Left lung (tissue), 10 donors: ENCODE results near the gene AEBP1. TPM values are rescaled to one million over a fixed set of nuclear protein-coding genes. Genes with fewer than 3 reads are reported as not detected.
A peak's percentile ranks its signal among the peaks of the same experiment; 100 is the strongest.

ENCODE experiments used
- ATAC-seq: fragments of 200-7000 bp; cut with Tn5 transposase; one replicate; pipeline ENCODE4 v1.9.1; 2020; ENCODE audit warnings: moderate library complexity
- DNase-seq, 4 donors: peaks; one replicate each; pipeline ENCODE4 v3.0.0-alpha.2; 2013 to 2020
- H3K27ac ChIP-seq, 2 donors: fragments of 200-600 bp; sonication (generic) in 1 of 2; one replicate each; pipeline versions ENCODE4 v1.5.0 to v1.8.0; 2020 to 2021
- H3K27me3 ChIP-seq, 2 donors: fragments of 200-600 bp; sonication (generic) in 1 of 2; one replicate each; pipeline versions ENCODE4 v1.5.0 to v1.8.0; 2020 to 2021
- H3K36me3 ChIP-seq, 2 donors: fragments of 200-600 bp; sonication (generic) in 1 of 2; one replicate each; pipeline versions ENCODE4 v1.5.0 to v1.8.0; 2020 to 2021
- H3K4me1 ChIP-seq, 2 donors: fragments of 200-600 bp; one replicate each; pipeline ENCODE4 v1.8.0; 2021
- H3K4me3 ChIP-seq, 2 donors: fragments of 200-600 bp; sonication (generic) in 1 of 2; one replicate each; pipeline versions ENCODE4 v1.5.0 to v1.8.0; 2020 to 2021; ENCODE audit warnings: mild to moderate bottlenecking in 1 of 2
- H3K9me3 ChIP-seq, 2 donors: fragments of 200-600 bp; sonication (generic) in 1 of 2; one replicate each; pipeline versions ENCODE4 v1.5.0 to v1.8.0; 2020 to 2021
- CTCF ChIP-seq, 2 donors: fragments of 200-600 bp; sonication (generic) in 1 of 2; IDR thresholded peaks; one replicate each; pipeline versions ENCODE4 v1.5.0 to v1.8.0; 2021; ENCODE audit warnings: antibody characterized with exemption in 2 of 2
- intact Hi-C, 2 donors: fragments of 100-400 bp; cut with DNase I; formaldehyde crosslinking; loops; one replicate each; pipeline versions ENCODE4 v1.11.2 to v1.14.2; 2022
- polyA plus RNA-seq, 6 donors: library from polyadenylated mRNA; unstranded; fragments of 120-200 nt; gene quantifications; one replicate each; pipeline ENCODE4 v1.2.1, GENCODE V29; 2013; ENCODE audit not compliant: insufficient read length in 6 of 6
- total RNA-seq, 2 donors: library from RNA; stranded (reverse); fragmentation: NEBNext Ultra II Directional; extraction: Animal tissue kit (Norgen Biotek cat#: 25700); gene quantifications; one replicate each; pipeline ENCODE4 v1.2.1, GENCODE V29; 2021
- donor health status: DM: no; HTN: yes; CAD: no.
- donor health status: DM: no; HTN: no; CAD: no.

Gene AEBP1
- total and polyA plus RNA-seq, 8 donors, result 53.6 to 195 (median 64.7) TPM

GRCh38 chr7:44098092-44099068, 5.8 kb upstream of the AEBP1 start:
- H3K9me3 ChIP-seq, result no peaks in the 10 kb centered on the region
- H3K4me1 ChIP-seq, result peaks cover 3 to 4% of the 10 kb centered on the region in 2 donors
- no peak for ATAC-seq
- no peak for TF ChIP-seq CTCF (IDR thresholded peaks at IDR 0.05)
- DNase-seq, result no peak
- intact Hi-C loops, result no loop called here
- no peak overlapping the region for H3K27ac ChIP-seq
- peaks cover 0 to 10% of the 10 kb centered on the region in 2 donors for H3K27me3 ChIP-seq
- no peaks in the 10 kb centered on the region for H3K36me3 ChIP-seq
- no peak overlapping the region for H3K4me3 ChIP-seq

- Histone ChIP-seq H3K36me3 (no peaks in the 10 kb centered on the region), H3K27ac (peak overlapping the region in 1 of 2 donors; percentile 84), H3K4me1 (peaks cover 4 to 5% of the 10 kb centered on the region in 2 donors), H3K9me3 (no peaks in the 10 kb centered on the region), H3K4me3 (no peak overlapping the region), H3K27me3 (peaks cover 0 to 22% of the 10 kb centered on the region in 2 donors)
- TF ChIP-seq CTCF (IDR thresholded peaks at IDR 0.05), result no peak
- intact Hi-C loops, result no loop called here
- ATAC-seq, result no peak
- no peak for DNase-seq
Measured at GRCh38 chr7:44099669-44100068, 4.5 kb upstream of the AEBP1 start.

- DNase-seq (peak in 1 of 4 donors; percentile 47), ATAC-seq (peak; percentile 43)
- Histone ChIP-seq H3K9me3 (no peaks in the 10 kb centered on the region), H3K4me3 (no peak overlapping the region), H3K4me1 (peaks cover 0 to 7% of the 10 kb centered on the region in 2 donors), H3K36me3 (no peaks in the 10 kb centered on the region), H3K27ac (peak overlapping the region; percentile 40 to 84), H3K27me3 (peaks cover 0 to 33% of the 10 kb centered on the region in 2 donors)
- no peak for TF ChIP-seq CTCF (IDR thresholded peaks at IDR 0.05)
- intact Hi-C loops, result no loop called here
Measured at GRCh38 chr7:44100458-44101302, 3.5 kb upstream of the AEBP1 start.

GRCh38 chr7:44101303-44101965, 2.7 kb upstream of the AEBP1 start:
- no peaks in the 10 kb centered on the region for H3K36me3 ChIP-seq
- intact Hi-C loops, result no loop called here
- peaks cover 0 to 40% of the 10 kb centered on the region in 2 donors for H3K27me3 ChIP-seq
- TF ChIP-seq CTCF (IDR thresholded peaks at IDR 0.05), result no peak
- peak overlapping the region; percentile 40 to 84 for H3K27ac ChIP-seq
- no peak for ATAC-seq
- no peak overlapping the region for H3K4me3 ChIP-seq
- H3K9me3 ChIP-seq, result no peaks in the 10 kb centered on the region
- peaks cover 0 to 7% of the 10 kb centered on the region in 2 donors for H3K4me1 ChIP-seq
- DNase-seq, result peak in 1 of 4 donors; percentile 57
